CD4-positive, alpha-beta T cell treated with Interleukin-21 for 1 hour (primary cell): Measurements from ENCODE around the gene ANXA6.

ENCODE experiments used
- DNase-seq: peaks from one replicate; pipeline ENCODE4 v3.0.0-alpha.2; 2020

The ANXA6 gene

DNA sequence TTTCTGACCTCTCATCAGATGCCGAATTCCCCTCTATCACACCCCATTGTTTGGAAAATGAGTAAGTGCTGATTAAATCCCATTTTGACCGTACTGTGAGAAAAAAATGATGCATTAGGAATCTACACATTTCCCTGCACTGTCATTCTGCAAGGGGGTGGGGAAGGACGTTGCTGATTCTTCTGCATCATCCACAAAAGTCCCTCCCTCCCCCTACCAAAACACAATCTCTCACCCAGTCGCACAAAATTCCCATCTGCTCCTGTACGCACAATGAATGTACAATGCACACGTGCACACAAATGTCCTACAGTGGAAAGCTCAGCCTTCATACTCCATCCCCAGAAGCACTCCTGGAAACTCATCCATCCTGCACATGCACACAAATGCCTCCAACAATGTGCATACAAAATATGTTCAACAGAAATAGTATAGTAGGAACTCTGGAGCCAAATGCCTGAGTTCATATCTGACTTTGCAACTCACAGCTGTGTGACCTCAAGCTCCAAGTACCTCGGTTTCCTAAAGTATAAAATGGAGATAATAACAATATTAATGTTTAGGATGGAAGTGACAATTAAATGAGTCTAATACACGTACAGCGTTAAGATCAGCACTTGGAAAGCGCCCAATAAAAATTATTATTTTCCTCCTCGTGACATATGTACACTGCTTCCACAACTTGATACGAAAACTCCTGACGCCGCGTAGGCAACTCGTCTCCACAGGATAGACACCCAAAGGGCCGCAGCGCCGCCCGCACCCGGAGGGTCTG, 77.6 kb downstream of the ANXA6 start:
- DNase-seq: peak; percentile 30

DNA sequence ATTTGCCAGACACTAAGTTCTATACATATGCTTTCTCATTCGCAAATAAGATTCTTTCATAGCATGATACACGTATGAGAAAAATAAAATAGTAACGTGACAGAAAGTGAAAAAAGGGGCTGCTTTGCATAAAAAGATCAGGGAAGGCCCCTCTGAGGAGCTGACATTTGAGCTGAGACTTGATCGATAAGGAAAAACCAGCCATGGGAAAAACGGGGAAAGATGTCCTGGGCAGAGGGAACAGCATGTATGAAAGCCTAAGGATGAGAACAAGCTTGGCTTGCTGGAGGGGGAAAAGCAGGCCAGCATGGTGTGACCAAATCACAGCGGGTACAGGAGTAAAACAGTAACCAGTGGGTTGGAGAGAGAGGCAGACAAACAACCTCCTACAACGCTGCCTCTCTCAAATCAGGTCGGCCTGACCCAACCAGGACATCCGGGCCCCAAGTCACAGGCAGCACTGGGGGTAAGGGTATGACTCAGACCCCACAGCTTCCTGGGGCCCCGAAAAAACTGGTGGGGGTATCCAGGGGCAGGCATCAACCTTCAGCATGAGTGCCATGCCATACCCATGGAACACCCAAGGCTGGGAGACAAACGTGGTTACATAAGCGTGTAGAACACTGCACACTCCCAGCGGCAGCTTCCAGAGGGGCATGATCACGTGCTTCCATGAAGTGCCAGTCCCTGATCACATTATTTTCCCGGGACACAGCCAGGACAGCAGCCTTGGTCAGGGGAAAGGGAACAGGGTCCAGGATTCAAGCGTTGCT, 78.9 kb downstream of the ANXA6 start:
- DNase-seq: peak; percentile 73

DNA sequence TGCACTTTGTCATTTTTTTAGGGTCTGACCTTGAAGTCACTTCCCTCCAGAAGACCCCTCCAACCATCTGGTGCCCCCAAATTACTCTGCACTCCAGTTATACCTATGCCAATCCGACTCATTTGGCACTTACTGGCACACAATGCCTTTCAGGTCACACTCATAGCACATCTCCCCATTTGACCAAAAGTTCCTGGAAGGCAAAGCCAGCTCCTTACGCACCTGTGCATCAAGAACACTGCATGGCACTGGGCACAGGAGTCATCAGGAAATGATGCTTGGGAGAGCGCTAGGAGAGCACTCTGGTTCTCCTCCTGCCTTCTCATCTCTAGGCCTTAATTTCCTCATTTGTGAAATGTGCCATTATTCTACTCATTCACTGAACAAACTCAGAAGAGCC, 79.6 kb downstream of the ANXA6 start:
- DNase-seq: no peak

DNA sequence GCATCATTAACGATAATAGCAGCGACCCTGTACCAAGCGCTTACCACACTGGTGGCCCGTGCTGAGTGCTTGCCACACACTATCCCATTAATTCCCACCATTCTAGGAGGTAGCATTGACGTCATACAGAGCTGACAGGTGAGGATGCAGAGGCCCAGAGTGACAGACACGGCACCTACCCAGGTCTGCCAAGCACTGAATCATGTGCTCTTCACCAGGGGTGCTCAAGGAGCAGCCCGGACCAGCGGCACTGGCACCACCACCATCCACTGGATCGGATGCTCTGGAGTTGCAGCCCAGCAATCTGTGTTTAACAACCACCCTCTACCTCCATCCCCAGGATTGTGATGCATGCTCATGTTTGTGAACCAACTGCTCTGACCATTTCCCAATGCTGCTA, 80.2 kb downstream of the ANXA6 start:
- no peak for DNase-seq

DNA sequence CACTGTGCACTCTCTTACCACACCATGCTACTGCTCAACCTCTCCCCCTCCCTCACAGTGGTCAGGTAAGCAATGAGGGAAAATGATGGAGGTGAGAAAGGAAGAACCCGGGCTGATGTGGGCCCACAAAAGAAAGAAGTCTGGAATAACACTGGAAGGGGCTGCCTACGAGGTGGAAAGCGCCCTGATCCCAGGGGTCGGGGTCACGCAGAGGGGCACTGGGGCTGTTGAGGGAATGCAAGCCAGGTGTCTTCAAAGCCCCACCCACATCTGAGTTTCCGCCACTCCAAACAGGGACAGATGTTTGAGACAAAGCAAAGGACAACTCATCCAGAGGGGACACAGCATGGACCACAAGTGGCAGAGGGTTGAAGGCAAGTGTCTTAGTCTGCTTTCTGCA, 81.0 kb downstream of the ANXA6 start:
- no peak for DNase-seq

DNA sequence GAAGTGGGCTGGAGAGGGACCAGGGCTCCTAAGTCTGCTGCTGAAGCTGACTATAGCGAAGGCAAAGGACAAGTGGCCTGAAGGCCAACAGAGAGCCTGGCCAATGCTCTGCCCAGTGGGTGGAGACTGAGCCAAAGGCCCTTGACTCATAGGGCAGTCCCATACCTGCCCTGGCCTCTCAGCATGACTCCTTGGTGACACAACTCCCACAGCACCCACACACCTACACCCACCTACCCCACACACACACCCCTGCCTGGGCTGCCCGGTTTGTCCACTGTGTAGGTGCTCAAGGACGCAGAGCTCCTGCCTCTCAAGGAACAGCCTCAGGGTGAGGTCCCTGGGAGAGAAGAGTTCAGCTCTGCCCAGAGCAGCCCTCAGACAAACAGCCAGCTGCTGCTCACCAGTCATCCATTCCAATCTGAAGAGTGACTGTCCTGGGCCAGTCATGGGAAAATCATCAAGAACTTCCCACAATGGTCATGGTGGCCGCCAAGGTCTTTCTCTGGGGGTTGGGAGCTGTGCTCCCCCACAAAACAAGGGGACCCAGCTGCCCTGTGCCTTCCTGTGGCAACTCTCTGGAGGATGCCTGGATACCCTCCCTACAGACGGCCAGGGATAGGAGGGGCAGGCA, 81.8 kb downstream of the ANXA6 start:
- DNase-seq: no peak

DNA sequence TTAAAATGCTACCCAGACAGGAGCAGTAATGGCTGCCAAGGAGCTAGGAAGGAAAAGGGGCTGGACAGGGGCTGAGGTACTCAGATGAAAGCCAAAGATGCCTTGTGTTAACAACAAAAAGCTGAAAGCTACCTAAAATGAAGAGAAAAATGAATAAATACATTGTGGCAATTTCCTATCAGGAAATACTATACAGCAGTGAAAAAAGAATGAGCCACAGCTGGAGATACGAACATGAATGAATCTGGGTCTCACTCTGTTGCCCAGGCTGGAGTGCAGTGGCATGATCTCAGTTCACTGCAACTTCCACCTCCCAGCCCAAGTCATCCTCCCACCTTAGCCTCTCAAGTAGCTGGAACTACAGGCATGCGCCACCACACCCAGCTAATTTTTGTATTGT, 83.0 kb downstream of the ANXA6 start:
- no peak for DNase-seq

DNA sequence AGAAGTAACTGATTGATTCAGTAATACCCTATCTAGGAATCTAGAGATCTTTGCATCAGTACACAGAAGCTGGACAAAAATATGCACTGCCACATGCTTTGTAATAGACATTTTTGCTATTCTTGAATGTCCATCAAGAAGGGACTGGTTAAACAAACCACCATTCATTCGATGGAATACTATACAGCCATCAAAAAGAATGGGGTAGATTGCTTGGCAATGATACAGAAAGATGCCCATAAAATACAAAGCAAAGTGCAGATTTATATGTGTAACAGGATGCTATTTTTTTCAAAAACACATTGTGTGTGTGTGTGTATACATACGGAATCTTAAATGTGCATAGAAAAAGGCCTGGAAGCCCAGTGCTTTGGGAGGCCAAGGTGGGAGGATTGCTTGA, 84.3 kb downstream of the ANXA6 start:
- DNase-seq: no peak

DNA sequence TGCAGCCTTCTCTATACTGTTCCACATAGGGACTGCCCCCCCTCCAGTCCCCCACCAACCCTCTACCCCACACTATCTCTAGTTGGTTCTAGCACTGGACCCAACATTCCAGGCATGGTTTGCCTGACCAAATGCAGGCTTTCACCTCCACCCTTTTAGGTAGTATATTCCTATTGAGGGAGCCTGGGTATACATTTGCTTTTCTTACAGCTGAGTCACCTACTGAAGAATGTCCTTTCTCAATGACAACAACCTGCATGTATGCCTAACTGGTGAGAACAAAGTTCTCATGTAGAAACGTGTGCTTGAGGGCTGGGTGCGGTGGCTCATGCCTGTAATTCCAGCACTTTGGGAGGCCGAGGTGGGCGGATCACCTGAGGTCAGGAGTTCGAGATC, 85.0 kb downstream of the ANXA6 start:
- no peak for DNase-seq

DNA sequence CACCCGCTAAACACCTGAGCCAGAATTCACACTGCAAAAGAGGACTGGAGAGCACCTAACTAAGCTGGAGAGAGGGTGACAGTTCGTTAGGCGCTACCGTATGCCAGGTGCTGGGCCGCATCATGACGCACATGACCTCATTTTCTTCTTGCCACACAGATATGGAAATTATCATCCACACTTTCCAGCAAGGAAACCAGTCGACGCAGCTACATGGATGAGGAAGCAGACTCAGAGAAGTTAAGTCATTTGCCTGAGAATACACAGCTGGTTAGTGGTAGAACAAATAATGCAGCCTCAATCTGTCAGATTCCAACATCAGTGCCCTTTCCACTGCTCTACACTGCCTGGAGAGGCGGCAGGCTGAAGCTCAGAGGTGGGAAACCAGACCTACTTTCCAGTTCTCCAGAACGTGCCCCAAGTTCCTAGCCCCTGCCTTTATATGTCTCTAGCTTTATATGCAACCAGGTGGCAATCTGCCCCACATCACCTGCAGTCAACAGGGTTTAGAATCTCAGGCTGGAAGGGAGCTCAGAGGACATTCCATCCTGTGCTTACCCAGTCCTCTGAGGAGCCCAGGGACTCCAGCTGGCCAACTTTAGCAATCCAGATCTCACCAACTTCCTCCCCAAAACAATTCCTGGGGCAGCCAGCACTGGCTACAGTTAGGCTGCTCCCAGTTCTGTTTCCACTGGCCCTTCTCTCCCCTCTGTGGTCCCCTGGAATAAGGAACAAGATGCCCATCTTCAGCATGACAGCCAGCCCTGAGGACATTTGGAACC, 85.5 kb downstream of the ANXA6 start:
- DNase-seq: no peak

DNA sequence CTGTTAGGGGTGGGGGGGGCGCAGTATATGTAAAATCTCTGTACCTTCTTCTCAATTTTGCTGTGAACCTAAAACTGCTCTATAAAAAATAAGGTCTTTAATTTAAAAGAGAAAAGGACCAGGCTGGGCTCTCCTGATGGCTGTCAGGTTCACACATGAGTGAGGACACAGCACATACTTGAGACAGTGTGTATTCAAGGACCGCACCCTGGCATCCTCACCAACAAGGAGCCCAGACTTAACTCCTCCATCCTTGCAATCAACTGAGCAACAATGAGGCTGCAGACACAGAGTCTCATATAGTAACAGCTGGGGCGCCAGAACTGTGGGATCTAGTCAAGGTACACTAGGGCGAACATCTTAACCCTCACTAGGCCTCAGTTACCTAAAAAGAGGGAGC, 86.6 kb downstream of the ANXA6 start:
- no peak for DNase-seq

DNA sequence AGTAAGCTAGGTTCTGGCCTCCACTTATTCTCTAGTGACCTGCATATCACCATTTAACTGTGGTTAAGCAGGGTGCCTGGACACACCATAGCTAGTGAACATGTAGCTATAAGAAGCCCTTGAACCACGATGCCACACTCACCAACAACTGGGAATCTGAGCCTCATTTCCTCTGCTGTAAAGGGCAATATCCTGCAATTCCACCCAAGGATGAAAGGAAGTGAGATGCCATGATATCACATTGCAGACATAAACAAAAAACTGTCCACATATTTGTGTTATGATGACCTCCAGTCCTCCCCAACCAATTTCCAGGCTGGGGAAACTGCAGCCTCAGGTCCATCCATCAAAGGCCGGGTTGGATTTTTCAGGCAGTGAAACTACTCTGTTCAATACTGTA, 87.1 kb downstream of the ANXA6 start:
- no peak for DNase-seq

DNA sequence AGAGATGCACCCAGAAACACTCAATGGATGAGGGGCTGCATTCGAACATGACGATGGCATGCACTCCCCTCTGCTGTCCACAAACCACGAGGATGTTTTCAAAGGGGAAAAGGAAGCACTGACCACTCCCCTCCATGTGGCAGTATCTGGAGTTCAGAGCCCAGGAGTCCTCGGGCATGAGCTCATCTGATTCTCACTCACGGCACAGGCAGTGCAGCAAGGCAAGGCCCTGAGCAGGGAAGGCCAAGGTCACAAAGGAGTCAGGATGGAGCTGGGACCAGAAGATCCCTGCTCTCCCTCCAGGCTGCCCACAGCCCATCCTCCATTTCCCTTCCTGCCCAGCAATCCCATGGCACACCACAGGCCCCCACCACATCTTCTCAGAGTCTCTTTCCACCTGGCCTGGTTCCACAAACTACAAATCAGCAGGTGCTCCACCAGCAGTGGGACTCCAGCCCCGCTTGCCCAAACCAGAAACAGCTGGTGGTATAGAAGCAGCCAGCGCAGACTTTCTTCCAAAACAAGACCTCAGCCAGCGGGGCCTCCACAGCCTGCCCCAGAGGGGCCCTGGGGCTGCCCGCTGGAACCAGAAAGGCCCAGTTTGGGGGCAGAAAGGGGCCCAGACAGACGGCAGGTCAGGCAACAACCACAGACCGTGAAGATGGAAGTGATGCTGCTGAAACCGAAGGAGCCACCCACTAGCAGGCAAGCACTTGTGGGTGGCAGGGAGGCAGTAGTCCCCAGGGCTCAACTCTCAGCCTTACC, 89.0 kb downstream of the ANXA6 start:
- no peak for DNase-seq

DNA sequence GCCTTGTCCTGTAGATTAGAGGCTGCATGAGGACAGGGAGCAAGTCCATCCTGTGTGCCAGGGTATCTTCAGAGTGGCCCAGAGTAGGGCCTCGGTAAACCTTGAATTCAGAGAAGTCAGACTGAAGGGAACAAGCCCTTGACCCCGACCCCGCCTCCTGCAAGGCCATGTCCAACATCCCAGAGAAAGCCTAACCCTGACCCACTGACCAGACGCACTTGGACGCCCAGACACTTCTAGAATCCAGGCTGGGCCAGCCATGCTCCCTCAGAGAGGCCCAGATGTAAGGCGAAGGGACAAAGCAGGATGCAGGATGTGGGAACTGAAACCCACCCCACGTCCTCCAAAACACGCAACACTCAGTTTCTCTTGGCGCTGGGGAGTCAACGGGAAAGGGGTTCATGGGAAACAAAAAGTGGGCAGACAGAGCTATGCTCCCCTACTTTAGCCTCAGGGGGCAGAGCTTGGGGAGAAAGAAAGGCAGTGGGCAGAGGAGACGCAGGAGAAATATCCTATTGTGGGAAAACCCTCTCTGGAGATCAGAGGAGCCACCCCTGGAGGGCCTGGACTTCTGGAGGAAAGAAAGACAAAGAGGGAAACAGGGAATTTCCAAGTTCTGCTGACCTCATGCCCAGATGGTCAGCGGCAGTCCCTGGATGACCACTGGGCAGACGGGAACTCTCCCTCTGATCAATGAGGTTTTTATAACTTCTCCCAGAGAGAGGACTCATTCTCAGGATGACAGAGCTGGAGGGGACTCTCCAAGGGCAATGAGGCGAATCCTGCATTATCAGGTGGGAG, 89.7 kb downstream of the ANXA6 start:
- DNase-seq: no peak

DNA sequence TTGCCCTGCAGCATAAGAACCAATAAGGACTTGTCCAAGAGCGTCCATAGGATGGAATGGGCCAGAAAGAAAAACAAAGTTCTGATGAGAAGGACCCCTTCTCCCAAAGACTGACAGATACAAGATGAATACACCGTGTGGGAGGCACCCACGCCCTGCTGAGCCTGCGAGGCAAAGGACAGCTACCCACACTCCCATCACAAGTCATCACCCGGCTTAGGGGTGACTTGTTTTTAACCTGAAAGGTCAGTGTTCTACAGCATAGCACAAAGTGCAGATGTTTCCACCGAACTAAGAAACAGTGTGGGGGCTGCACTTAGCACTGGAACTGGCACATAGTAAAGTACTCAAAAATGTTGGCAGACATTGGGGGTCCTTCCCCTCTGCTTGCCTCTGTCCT, 90.7 kb downstream of the ANXA6 start:
- no peak for DNase-seq

DNA sequence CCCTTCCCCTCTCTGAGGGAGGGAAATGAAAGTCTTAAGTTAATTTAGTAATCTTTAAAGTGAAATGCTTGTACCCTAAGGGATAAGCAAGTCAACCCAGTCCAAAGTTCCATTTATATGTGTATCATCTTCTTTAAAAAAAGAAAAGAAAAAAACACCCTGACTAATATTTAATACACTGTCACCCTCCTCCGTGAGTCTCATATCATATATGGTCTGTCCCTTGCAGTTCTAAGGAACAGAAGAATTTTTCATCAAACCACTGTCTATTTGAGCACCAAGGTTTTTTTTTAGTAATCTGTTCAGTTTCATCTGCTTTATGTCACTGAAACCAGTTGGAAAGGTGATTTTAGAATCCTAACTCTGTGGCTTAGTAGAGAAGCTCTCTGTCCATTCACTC, 92.0 kb downstream of the ANXA6 start:
- DNase-seq: no peak

DNA sequence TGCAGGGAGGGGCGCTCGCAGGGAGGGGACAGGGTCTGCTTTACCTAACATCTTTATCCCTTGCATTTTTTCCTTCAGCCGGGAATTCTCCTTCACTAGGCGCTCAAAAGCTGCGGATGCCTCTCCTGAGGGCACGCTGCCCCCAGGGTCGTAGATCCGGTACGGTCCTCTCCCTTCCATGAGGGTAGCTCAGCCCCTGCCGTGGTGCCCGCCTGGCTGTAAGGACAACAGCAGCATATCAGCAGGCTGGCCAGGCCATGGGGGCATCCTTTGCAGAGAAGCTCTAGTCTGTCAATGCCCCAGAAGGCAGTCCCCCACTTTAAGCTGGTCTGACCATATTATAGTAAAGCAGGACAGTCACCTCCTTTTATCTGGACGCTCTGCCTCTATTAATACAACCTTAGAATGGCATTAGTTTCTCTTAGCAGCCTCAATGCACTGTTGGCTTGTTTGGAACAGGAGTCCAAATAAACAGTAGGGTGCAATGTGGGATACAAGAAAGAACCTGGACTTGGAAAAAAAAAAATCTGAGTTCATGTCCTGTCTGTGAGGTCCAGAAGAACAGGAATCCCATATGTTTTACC, 92.6 kb downstream of the ANXA6 start:
- no peak for DNase-seq

DNA sequence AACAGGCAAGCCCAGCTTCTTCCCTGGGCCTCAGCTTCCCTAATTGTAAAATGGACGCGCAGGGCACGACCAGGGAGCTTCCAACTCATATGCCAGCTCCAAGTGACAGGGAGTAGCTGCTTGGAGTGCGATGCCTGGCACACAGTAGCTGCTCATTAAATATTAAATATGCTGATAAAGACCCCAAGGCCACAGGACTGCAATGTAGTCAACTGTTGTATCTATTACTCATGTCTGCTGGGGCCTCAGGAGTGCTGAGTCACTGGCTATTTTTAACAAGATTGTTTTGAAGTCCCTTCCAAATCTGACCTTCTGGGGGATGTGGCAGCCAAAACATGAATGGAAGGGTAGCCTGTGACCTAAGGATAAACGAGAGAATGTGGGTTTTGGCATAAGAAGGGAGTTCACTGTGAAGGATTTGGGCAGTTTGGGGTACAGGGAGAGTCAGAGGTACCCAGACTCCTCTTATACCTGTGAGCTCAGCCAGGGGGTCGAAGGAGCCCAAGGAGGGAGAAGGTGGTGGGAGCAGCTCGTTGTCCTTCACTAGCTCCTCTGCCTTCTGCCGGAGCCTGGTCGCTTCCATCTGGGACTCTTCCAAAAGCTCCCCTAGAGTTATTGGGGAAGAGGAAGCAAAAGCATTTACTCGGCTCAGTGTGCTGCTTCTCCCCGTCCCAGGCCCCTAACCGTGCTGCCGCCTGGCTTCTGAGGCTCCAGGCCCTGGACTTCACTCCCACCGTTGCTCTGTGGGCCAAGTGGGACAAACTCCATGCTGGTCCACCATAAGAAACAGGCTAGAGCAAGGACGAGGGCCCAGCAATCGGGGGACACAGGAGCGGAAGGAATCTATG, 94.2 kb downstream of the ANXA6 start:
- no peak for DNase-seq

DNA sequence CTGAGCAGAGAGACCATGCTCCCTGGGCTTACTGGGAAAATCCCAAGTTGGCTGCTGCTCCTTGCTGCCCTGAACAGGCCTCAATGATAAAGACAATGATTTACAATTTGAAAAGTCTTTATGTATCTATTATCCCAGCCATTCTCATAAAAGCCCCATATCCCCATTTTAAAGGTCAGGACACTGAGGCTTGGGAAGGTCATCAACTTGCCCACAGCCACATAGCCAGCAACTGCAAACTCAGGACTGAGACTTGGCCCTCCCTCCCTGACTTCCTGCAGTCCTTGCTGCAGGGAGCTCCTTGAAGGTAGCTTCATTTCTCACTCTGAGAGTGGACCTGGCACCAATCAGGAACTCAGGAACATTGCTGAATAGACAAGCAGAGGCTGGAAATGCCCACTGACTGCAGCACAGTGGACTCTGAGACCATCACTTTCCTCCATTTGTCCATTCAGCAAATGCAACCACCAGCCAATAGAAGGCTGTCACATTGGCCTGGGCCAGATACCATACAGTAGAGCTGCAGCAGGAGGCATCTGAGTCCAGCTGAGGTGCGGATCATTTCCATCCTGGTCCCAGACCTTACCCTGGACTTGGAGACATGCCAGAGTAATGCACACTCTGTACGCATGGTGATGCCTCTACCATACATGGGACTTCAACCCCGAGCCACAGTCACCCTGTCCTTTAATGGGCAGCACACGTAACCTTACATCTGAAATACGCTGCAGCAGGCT, 95.0 kb downstream of the ANXA6 start:
- DNase-seq: no peak

DNA sequence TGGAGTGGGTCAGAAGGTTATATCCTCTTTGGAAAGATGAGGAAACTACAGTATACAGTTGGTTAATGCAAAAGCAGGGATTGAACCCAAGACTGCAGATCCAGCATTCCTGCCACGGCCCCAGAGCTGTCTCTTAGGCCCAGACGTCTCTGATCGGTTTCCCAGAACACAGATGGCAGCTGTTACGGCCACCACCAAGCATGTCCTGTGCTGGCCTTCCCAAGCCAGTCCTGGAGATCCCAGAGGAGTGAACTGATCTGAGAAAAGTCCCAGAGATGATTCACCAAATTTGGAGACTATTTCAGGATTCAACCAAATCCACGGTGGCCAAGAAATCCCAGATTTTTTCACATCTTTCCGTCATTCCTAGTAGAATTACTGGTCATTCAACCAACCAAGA, 96.8 kb downstream of the ANXA6 start:
- no peak for DNase-seq
